ENCODE measurements around the gene RYR1. TPM values are rescaled to one million over a fixed set of nuclear protein-coding genes. Genes with fewer than 3 reads are reported as not detected.

The RYR1 gene
- total and polyA plus RNA-seq, 2 of the 8 experiments (the other 6 are each of a cell fraction or from before 2014, with no cell fraction given) = 5.8 to 11.8 TPM

- FAIRE-seq (no peak), DNase-seq (ENCODE audit: low read depth in 1 of 2, low spot score in 2 of 2) (no peak)
- TF ChIP-seq TEAD4 (IDR thresholded peaks at IDR 0.05; ENCODE audit: low read depth, low read length) = no peak
- no peak for TF ChIP-seq HDAC6 (IDR thresholded peaks at IDR 0.05; ENCODE audit: low read depth, low read length)
- TF ChIP-seq NANOG (IDR thresholded peaks at IDR 0.05; ENCODE audit: insufficient read depth, low read depth, low read length, poor library complexity, severe bottlenecking) = no peak
- no peak for TF ChIP-seq EP300 (IDR thresholded peaks at IDR 0.05; ENCODE audit: borderline replicate concordance in 1 of 2, low read depth in 2 of 2, low read length in 2 of 2)
- no peak overlapping the region for H3K27ac ChIP-seq (ENCODE audit: low read depth, low read length)
- H3K56ac ChIP-seq (replicated peaks; ENCODE audit: insufficient read length, low read depth, low read length) = no peak overlapping the region
- no peak overlapping the region; the same call in 1 of the 2 replicates for H2BK5ac ChIP-seq (ENCODE audit: low read depth, low read length)
- H3K23ac ChIP-seq (ENCODE audit: insufficient read length) = no peak overlapping the region
- H3K4me3 ChIP-seq (ENCODE audit: extremely low read depth in 1 of 4, insufficient read depth in 2 of 4, low read depth in 3 of 4, low read length in 4 of 4) = no peak overlapping the region
- no peak overlapping the region for H2AFZ ChIP-seq (ENCODE audit: low read length)
- no peak overlapping the region for H2BK20ac ChIP-seq (ENCODE audit: low read length)
- H4K8ac ChIP-seq (ENCODE audit: extremely low read depth, insufficient read depth, low read length) = peak overlapping the region; percentile 25; the same call in 1 of the 2 replicates
- H3K18ac ChIP-seq (ENCODE audit: extremely low read depth, low read length) = no peak overlapping the region
- H2BK120ac ChIP-seq (replicated peaks; ENCODE audit: low read depth, low read length) = no peak overlapping the region
- no peak overlapping the region for H4K5ac ChIP-seq (ENCODE audit: insufficient read length, low read depth, low read length)
- H3K27me3 ChIP-seq (replicated peaks in 1 of 4; ENCODE audit: control insufficient read depth in 3 of 4, extremely low read depth in 1 of 4, insufficient read depth in 3 of 4, low read length in 3 of 4) = no peaks in the 10 kb centered on the region; a peak in 1 of 7 replicates
- no peak overlapping the region for H2BK12ac ChIP-seq (ENCODE audit: low read depth, low read length)
- no peaks in the 10 kb centered on the region for H3K79me2 ChIP-seq (ENCODE audit: control insufficient read depth in 1 of 2, insufficient read depth in 2 of 2, low read length in 2 of 2)
- no peak overlapping the region for H2BK15ac ChIP-seq (ENCODE audit: low read length)
- peaks cover 0 to 15% (median 0%) of the 10 kb centered on the region in 4 experiments; a peak in 1 of 8 replicates for H3K36me3 ChIP-seq (ENCODE audit: control insufficient read depth in 2 of 4, insufficient read depth in 4 of 4, low read length in 3 of 4)
- H3K23me2 ChIP-seq (ENCODE audit: low read depth, low read length) = peaks cover 3% of the 10 kb centered on the region; the same call in 1 of the 2 replicates
- WGBS, 2 experiments (ENCODE audit: extremely low coverage in 1 of 2, insufficient coverage in 1 of 2, insufficient read length in 1 of 2, insufficient replicate concordance in 2 of 2, low coverage in 1 of 2, low lambda C conversion rate in 2 of 2, missing lambda C conversion rate in 1 of 2) = 96% methylated on average over 31 of the region's 42 CpGs; no CpG with 5 or more reads in 1 of the 2 experiments
- no peak overlapping the region for H2AK5ac ChIP-seq (ENCODE audit: low read depth, low read length)
- H4K91ac ChIP-seq (replicated peaks; ENCODE audit: insufficient read length, low read length) = no peak overlapping the region
- H3K79me1 ChIP-seq (ENCODE audit: low read depth, low read length) = no peaks in the 10 kb centered on the region
- POLR2A ChIA-PET (ENCODE audit: partially characterized antibody) = no interaction called here
- H3K14ac ChIP-seq (ENCODE audit: insufficient read length) = no peak overlapping the region
- H3K4me1 ChIP-seq (replicated peaks in 1 of 4; ENCODE audit: control insufficient read depth in 3 of 4, insufficient read depth in 4 of 4, low read length in 3 of 4) = no peaks in the 10 kb centered on the region
- H3K4me2 ChIP-seq (ENCODE audit: insufficient read depth in 1 of 2, low read depth in 2 of 2, low read length in 2 of 2) = no peak overlapping the region
- H4K20me1 ChIP-seq (replicated peaks in 1 of 2; ENCODE audit: control insufficient read depth in 1 of 2, insufficient read depth in 2 of 2, low read length in 2 of 2) = peaks cover 0 to 3% of the 10 kb centered on the region in 2 experiments
- H3K4ac ChIP-seq (replicated peaks; ENCODE audit: insufficient read length, low read depth, low read length) = no peak overlapping the region
- CTCF ChIA-PET (ENCODE audit: partially characterized antibody) = interaction anchor here (0.8 to 3.7 kb wide), 2 partner anchors 9 to 74 kb away, joined by 3 to 12 read pairs; no protein-coding TSS in a partner anchor
- no peak overlapping the region for H3K9ac ChIP-seq (replicated peaks in 1 of 4; ENCODE audit: extremely low read depth in 1 of 4, low read depth in 3 of 4, low read length in 3 of 4)
- H3K9me3 ChIP-seq (ENCODE audit: insufficient read depth in 2 of 2, low read depth in 1 of 2, low read length in 1 of 2) = no peaks in the 10 kb centered on the region
Observed at GRCh38 chr19:38561053-38561606, 127.6 kb downstream of the RYR1 start.
